ENCODE measurements around the gene GRB7. TPM values are rescaled to one million over a fixed set of nuclear protein-coding genes. Genes with fewer than 3 reads are reported as not detected.

Gene GRB7
- total and polyA plus RNA-seq, 10 donors, result 0.04 to 1.9 (median 0.51) TPM; not detected in 1

- DNase-seq, result no peak
- 91 to 97% (median 92%) methylated on average over 18 of the region's 18 CpGs for WGBS, 5 donors
- peaks cover 0 to 39% (median 6%) of the 10 kb centered on the region in 6 donors for H3K36me3 ChIP-seq
- H3K27ac ChIP-seq, result no peak overlapping the region
- TF ChIP-seq POLR2A (IDR thresholded peaks at IDR 0.05) (no peak), CTCF (IDR thresholded peaks at IDR 0.05 in 8 of 11, conservative IDR thresholded peaks at IDR 0.05 in 3 of 11) (no peak), POLR2AphosphoS5 (IDR thresholded peaks at IDR 0.05) (no peak)
- intact Hi-C loops (cut with DNase I; ENCODE audit: low total_unique reads), result no loop called here
- no peaks in the 10 kb centered on the region for H3K9me3 ChIP-seq
- no peaks in the 10 kb centered on the region for H3K27me3 ChIP-seq (replicated peaks in 1 of 7)
- H3K4me3 ChIP-seq, result no peak overlapping the region
- H3K4me1 ChIP-seq, result no peaks in the 10 kb centered on the region
Measured at GRCh38 chr17:39715375-39716072, 22.2 kb upstream of the GRB7 start.

- H3K9me3 ChIP-seq, result no peaks in the 10 kb centered on the region
- no peak overlapping the region for H3K4me3 ChIP-seq
- H3K27me3 ChIP-seq (replicated peaks in 1 of 7), result no peaks in the 10 kb centered on the region
- no peak for DNase-seq
- H3K36me3 ChIP-seq, result peaks cover 0 to 39% (median 6%) of the 10 kb centered on the region in 6 donors
- WGBS, 5 donors, result 88 to 95% (median 93%) methylated on average over 12 to 15 of the region's 15 CpGs
- TF ChIP-seq POLR2A (IDR thresholded peaks at IDR 0.05) (no peak), POLR2AphosphoS5 (IDR thresholded peaks at IDR 0.05) (no peak), CTCF (IDR thresholded peaks at IDR 0.05 in 8 of 11, conservative IDR thresholded peaks at IDR 0.05 in 3 of 11) (no peak)
- no peaks in the 10 kb centered on the region for H3K4me1 ChIP-seq
- intact Hi-C loops (cut with DNase I; ENCODE audit: low total_unique reads), result no loop called here
- no peak overlapping the region for H3K27ac ChIP-seq
Measured at GRCh38 chr17:39716073-39716818, 21.5 kb upstream of the GRB7 start.

- intact Hi-C loops (cut with DNase I; ENCODE audit: low total_unique reads), result no loop called here
- TF ChIP-seq POLR2A (IDR thresholded peaks at IDR 0.05), result no peak
- no peak for TF ChIP-seq POLR2AphosphoS5 (IDR thresholded peaks at IDR 0.05)
- H3K4me3 ChIP-seq, result no peak overlapping the region
- H3K9me3 ChIP-seq, result no peaks in the 10 kb centered on the region
- no peaks in the 10 kb centered on the region for H3K4me1 ChIP-seq
- WGBS, 5 donors, result 88 to 95% (median 91%) methylated on average over 11 of the region's 11 CpGs
- no peaks in the 10 kb centered on the region for H3K27me3 ChIP-seq (replicated peaks in 1 of 7)
- peaks cover 0 to 34% (median 5%) of the 10 kb centered on the region in 6 donors for H3K36me3 ChIP-seq
- DNase-seq, result no peak
- H3K27ac ChIP-seq, result no peak overlapping the region
Measured at GRCh38 chr17:39716879-39717536, 20.7 kb upstream of the GRB7 start.

GRCh38 chr17:39717660-39718059, 20.1 kb upstream of the GRB7 start:
- Histone ChIP-seq H3K36me3 (peaks cover 0 to 27% (median 4%) of the 10 kb centered on the region in 6 donors), H3K27me3 (replicated peaks in 1 of 7) (no peaks in the 10 kb centered on the region), H3K4me3 (no peak overlapping the region), H3K4me1 (no peaks in the 10 kb centered on the region), H3K27ac (no peak overlapping the region), H3K9me3 (no peaks in the 10 kb centered on the region)
- TF ChIP-seq POLR2A (IDR thresholded peaks at IDR 0.05) (no peak), POLR2AphosphoS5 (IDR thresholded peaks at IDR 0.05) (no peak), CTCF (IDR thresholded peaks at IDR 0.05 in 8 of 11, conservative IDR thresholded peaks at IDR 0.05 in 3 of 11) (no peak)
- 79 to 93% (median 92%) methylated on average over 6 of the region's 6 CpGs for WGBS, 5 donors
- intact Hi-C loops (cut with DNase I; ENCODE audit: low total_unique reads), result no loop called here
- no peak for DNase-seq

All from spleen (tissue), 11 donors.